ENCODE measurements around the gene SNAPC3.

- no peak for TF ChIP-seq BHLHE40 (IDR thresholded peaks at IDR 0.05; ENCODE audit: borderline replicate concordance)
- no peak for TF ChIP-seq ELF4 (IDR thresholded peaks at IDR 0.05)
- TF ChIP-seq FOXM1 (IDR thresholded peaks at IDR 0.05; ENCODE audit: borderline replicate concordance) = no peak
- no peak for TF ChIP-seq LEF1 (IDR thresholded peaks at IDR 0.05; ENCODE audit: borderline replicate concordance)
- TF ChIP-seq SP1 (IDR thresholded peaks at IDR 0.05) = no peak
- no peak for TF ChIP-seq FOXK2 (IDR thresholded peaks at IDR 0.05)
- TF ChIP-seq ZNF384 (IDR thresholded peaks at IDR 0.05) = no peak
- TF ChIP-seq PKNOX1 (IDR thresholded peaks at IDR 0.05) = no peak
- TF ChIP-seq CTBP1 (IDR thresholded peaks at IDR 0.05; ENCODE audit: borderline replicate concordance) = no peak
- no peak for TF ChIP-seq SUZ12 (IDR thresholded peaks at IDR 0.05)
Measured at GRCh38 chr9:15423231-15423985, 732 bp downstream of the SNAPC3 start.
